ENCODE results near the gene WDPCP.
"Not testable (repeated sequence)": the region's sequence is repeated elsewhere in the genome, so short reads cannot be mapped to it uniquely, and the experiment has no call there.

Gene WDPCP

DNA sequence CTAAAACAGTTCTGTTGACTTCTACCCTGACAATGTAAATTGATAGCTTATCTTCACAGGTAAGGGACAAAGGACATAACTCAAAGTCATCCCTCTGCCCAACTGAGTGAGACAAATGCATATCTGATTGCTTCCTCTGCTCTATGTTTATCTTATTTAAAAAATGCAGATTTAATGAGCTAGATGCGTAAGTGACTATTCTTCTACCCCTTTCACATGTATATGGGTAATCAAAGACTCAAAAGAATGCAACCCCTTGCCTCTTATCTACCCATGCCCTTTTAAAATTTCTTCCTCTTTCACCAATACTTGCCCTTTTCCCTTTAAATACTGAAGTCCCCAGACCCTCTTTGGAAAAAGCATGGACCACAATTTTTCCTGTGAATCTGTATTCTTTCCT lies 253.4 kb downstream of the WDPCP start:
- Histone ChIP-seq H3K9me2 (replicated peaks; ENCODE audit: control insufficient read depth, low read length) (no peaks in the 10 kb centered on the region), H3K79me2 (ENCODE audit: control insufficient read depth, low read length) (no peaks in the 10 kb centered on the region), H3K36me3 (ENCODE audit: control insufficient read depth, low read length) (no peaks in the 10 kb centered on the region), H3K4me2 (ENCODE audit: low read length) (no peak overlapping the region), H3K4me1 (ENCODE audit: control insufficient read depth, low read length) (no peaks in the 10 kb centered on the region), H3K27ac (ENCODE audit: low read depth, low read length) (no peak overlapping the region), H3K9me3 (ENCODE audit: control insufficient read depth, insufficient read depth, low read length) (no peaks in the 10 kb centered on the region), H3F3A (ENCODE audit: control insufficient read depth, insufficient read depth) (no peaks in the 10 kb centered on the region), H3K4me3 (ENCODE audit: low read length) (no peak overlapping the region), H3K27me3 (ENCODE audit: control insufficient read depth, low read length) (no peaks in the 10 kb centered on the region), H4K20me1 (ENCODE audit: control insufficient read depth, insufficient read depth, low read depth, low read length) (no peaks in the 10 kb centered on the region)
- no peak for TF ChIP-seq EZH2phosphoT487 (IDR thresholded peaks at IDR 0.05; ENCODE audit: borderline replicate concordance, low read length)
- TF ChIP-seq, protein P1, sequence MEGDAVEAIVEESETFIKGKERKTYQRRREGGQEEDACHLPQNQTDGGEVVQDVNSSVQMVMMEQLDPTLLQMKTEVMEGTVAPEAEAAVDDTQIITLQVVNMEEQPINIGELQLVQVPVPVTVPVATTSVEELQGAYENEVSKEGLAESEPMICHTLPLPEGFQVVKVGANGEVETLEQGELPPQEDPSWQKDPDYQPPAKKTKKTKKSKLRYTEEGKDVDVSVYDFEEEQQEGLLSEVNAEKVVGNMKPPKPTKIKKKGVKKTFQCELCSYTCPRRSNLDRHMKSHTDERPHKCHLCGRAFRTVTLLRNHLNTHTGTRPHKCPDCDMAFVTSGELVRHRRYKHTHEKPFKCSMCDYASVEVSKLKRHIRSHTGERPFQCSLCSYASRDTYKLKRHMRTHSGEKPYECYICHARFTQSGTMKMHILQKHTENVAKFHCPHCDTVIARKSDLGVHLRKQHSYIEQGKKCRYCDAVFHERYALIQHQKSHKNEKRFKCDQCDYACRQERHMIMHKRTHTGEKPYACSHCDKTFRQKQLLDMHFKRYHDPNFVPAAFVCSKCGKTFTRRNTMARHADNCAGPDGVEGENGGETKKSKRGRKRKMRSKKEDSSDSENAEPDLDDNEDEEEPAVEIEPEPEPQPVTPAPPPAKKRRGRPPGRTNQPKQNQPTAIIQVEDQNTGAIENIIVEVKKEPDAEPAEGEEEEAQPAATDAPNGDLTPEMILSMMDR (IDR thresholded peaks at IDR 0.05; ENCODE audit: low read depth, low read length, poor library complexity, severe bottlenecking): no peak

DNA sequence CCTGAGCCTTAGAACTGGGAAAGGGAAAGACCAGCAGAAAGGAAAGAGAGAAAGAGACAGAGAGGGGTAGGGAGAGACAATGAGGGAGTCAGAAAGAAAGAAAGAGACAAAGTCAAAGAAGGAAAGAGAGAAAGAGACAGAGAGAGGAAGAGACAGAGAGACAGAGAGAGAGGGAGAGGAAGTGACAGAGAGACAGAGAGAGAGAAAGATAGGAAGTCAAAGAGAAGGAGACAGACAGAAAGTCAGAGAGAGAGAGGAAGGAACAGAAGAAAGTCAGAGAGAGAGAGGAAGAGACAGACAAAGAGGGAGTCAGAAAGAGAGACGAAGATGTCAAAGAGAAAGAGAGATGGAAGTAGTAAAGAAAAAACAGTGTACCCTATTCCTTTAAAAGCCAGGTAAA lies 261.8 kb downstream of the WDPCP start:
- TF ChIP-seq EZH2phosphoT487 (IDR thresholded peaks at IDR 0.05; ENCODE audit: borderline replicate concordance, low read length): no peak
- TF ChIP-seq, protein P1 (IDR thresholded peaks at IDR 0.05; ENCODE audit: low read depth, low read length, poor library complexity, severe bottlenecking): no peak
- no peaks in the 10 kb centered on the region for H3K4me1 ChIP-seq (ENCODE audit: control insufficient read depth, low read length)

DNA sequence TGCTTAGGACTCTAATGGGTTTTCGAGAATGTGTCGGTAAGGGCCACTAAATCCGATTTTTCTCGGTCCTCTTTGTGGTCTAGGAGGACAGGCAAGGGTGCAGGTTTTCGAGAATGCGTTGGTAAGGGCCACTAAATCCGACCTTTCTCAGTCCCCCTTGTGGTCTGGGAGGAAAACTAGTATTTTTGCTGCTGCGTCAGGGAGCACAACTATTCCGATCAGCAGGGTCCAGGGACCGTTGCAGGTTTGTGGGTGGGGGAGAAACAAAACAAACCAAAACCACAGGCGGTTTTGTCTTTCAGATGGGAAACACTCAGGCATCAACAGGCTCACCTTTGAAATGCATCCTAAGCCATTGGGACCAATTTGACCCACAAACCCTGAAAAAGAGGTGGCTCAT lies 264.6 kb downstream of the WDPCP start:
- not testable (repeated sequence) for H3K79me2 ChIP-seq (ENCODE audit: control insufficient read depth, low read length); H3K9me2 ChIP-seq (replicated peaks; ENCODE audit: control insufficient read depth, low read length); H3K27ac ChIP-seq (ENCODE audit: low read depth, low read length); H3K9me3 ChIP-seq (ENCODE audit: control insufficient read depth, insufficient read depth, low read length); H3K27me3 ChIP-seq (ENCODE audit: control insufficient read depth, low read length); H3K36me3 ChIP-seq (ENCODE audit: control insufficient read depth, low read length); H3F3A ChIP-seq (ENCODE audit: control insufficient read depth, insufficient read depth); H3K4me1 ChIP-seq (ENCODE audit: control insufficient read depth, low read length); H3K4me3 ChIP-seq (ENCODE audit: low read length); H3K4me2 ChIP-seq (ENCODE audit: low read length); H4K20me1 ChIP-seq (ENCODE audit: control insufficient read depth, insufficient read depth, low read depth, low read length)

More for the DNA sequence above, 261.8 kb downstream of the WDPCP start:
- Histone ChIP-seq H3K79me2 (ENCODE audit: control insufficient read depth, low read length) (no peaks in the 10 kb centered on the region), H3K27ac (ENCODE audit: low read depth, low read length) (no peak overlapping the region), H3K36me3 (ENCODE audit: control insufficient read depth, low read length) (no peaks in the 10 kb centered on the region), H3K4me3 (ENCODE audit: low read length) (no peak overlapping the region), H3K9me3 (ENCODE audit: control insufficient read depth, insufficient read depth, low read length) (no peaks in the 10 kb centered on the region), H3K9me2 (replicated peaks; ENCODE audit: control insufficient read depth, low read length) (no peaks in the 10 kb centered on the region), H3K27me3 (ENCODE audit: control insufficient read depth, low read length) (no peaks in the 10 kb centered on the region), H4K20me1 (ENCODE audit: control insufficient read depth, insufficient read depth, low read depth, low read length) (no peaks in the 10 kb centered on the region), H3K4me2 (ENCODE audit: low read length) (no peak overlapping the region), H3F3A (ENCODE audit: control insufficient read depth, insufficient read depth) (no peaks in the 10 kb centered on the region)

DNA sequence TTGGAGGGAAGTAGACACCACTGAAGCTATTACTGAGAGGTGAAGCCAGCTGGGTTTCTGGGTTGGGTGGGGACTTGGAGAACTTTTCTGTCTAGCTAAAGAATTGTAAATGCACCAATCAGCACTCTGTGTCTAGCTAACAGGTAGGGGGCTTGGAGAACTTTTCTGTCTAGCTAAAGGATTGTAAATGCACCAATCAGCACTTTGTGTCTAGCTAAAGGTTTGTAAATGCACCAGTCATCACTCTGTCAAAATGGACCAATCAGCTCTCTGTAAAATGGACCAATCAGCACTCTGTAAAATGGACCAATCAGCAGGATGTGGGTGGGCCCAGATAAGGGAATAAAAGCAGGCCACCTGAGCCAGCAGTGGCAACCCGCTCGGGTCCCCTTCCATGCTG lies 266.3 kb downstream of the WDPCP start:
- not testable (repeated sequence) for H3K9me3 ChIP-seq (ENCODE audit: control insufficient read depth, insufficient read depth, low read length); H3K4me2 ChIP-seq (ENCODE audit: low read length); H3K4me1 ChIP-seq (ENCODE audit: control insufficient read depth, low read length); H3K9me2 ChIP-seq (replicated peaks; ENCODE audit: control insufficient read depth, low read length); H3K27me3 ChIP-seq (ENCODE audit: control insufficient read depth, low read length); H3K27ac ChIP-seq (ENCODE audit: low read depth, low read length); H3K79me2 ChIP-seq (ENCODE audit: control insufficient read depth, low read length); H3K36me3 ChIP-seq (ENCODE audit: control insufficient read depth, low read length); H3K4me3 ChIP-seq (ENCODE audit: low read length); H3F3A ChIP-seq (ENCODE audit: control insufficient read depth, insufficient read depth); H4K20me1 ChIP-seq (ENCODE audit: control insufficient read depth, insufficient read depth, low read depth, low read length)
